GM19351 (cell line): ENCODE measurements around the gene KCNQ1.

Source experiments
- ATAC-seq: cut with Tn5 transposase; IDR thresholded peaks from one replicate; pipeline ENCODE4 v1.9.1; 2021; ENCODE audit warnings: mild to moderate bottlenecking, moderate library complexity; ENCODE audit not compliant: unreplicated experiment

KCNQ1 gene

GRCh38 chr11:2657697-2658284, 213.0 kb downstream of the KCNQ1 start:
- ATAC-seq: no peak

- no peak for ATAC-seq
Measured at GRCh38 chr11:2660357-2660939, 215.6 kb downstream of the KCNQ1 start.

GRCh38 chr11:2661173-2662023, 216.6 kb downstream of the KCNQ1 start:
- ATAC-seq: no peak

- ATAC-seq: no peak
Measured at GRCh38 chr11:2662024-2662312, 217.2 kb downstream of the KCNQ1 start.

GRCh38 chr11:2662430-2663299, 217.9 kb downstream of the KCNQ1 start:
- ATAC-seq: no peak

GRCh38 chr11:2663506-2663905, 218.7 kb downstream of the KCNQ1 start:
- no peak for ATAC-seq

DNA sequence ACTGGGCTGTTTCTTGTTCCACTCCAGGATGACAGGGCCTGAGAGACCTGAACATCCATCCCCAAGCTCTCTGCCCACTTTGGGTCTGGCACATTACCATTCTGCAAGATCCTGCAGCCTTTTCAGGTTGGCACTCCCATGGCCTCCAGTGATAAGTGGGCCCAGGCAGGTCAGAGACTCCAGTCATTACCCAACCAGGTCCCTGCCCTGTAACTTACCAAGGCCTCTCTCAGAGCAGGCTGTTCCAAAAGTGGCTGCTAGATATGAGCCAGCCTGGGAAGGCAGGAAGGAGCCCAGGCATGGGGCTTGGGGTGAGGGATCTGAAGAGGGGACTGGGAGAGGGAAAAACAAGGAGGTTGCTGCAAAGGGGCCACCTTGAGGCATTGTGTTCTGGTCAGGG, 219.1 kb downstream of the KCNQ1 start:
- ATAC-seq: no peak

DNA sequence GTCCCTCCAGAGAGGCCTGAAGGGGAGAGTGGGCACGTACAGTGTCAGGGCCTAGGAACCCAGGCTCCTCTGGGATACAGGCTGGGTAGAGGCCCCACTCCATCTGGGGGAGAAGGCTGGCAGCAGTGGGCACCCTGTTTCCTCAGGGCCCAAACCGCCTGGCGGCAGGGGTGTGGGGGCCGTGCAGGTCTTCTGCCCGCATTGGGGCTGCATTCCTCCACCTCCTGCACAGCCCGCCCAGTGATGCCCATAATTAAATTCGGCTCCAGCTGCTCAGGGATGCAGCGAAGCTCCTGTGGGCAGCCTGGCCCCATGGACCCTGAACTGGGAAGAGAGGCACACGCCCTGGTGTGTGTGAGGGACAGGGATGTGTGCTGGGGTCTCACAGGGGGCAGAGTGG, 219.6 kb downstream of the KCNQ1 start:
- ATAC-seq: no peak

DNA sequence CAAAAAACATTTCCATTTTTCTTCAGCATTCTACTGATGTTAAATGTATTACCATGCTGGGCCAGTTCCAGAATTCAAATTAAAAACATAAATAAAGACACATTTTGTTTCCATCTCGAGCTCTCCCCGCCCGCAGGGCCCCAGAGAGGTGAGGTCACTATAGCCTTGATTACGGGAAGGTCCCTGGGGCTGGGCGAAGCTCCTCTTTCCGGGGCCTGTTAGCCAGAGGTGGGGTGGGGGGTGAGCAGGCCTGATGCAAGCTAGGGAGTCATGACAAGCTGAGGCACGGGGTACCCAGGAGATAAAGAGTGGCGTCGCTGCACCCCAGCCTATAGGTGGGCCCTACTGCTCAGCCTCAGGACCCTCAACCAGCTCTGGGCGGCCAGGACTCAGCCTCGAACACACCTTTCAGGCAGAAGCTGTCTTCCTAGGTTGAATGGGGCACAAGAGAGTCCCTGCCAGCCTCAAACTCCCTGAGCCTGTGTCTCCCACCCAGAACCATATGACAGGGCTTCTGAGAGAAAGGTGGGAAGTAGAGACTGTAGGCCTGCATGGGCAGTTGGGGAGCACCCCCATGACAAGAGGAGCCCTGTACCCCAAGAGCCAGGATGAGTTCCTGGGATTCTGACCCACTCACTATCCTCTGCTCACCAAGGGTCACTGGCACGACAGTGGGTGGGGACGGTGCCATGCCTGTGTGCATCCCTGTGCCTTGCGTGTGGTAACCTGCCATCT, 220.2 kb downstream of the KCNQ1 start:
- no peak for ATAC-seq

GRCh38 chr11:2665526-2666400, 221.0 kb downstream of the KCNQ1 start:
- no peak for ATAC-seq

- ATAC-seq: no peak
Measured at GRCh38 chr11:2666401-2666741, 221.6 kb downstream of the KCNQ1 start.

GRCh38 chr11:2666828-2667570, 222.2 kb downstream of the KCNQ1 start:
- ATAC-seq: no peak

GRCh38 chr11:2667940-2668339, 223.1 kb downstream of the KCNQ1 start:
- ATAC-seq: no peak

GRCh38 chr11:2668876-2669275, 224.1 kb downstream of the KCNQ1 start:
- no peak for ATAC-seq

DNA sequence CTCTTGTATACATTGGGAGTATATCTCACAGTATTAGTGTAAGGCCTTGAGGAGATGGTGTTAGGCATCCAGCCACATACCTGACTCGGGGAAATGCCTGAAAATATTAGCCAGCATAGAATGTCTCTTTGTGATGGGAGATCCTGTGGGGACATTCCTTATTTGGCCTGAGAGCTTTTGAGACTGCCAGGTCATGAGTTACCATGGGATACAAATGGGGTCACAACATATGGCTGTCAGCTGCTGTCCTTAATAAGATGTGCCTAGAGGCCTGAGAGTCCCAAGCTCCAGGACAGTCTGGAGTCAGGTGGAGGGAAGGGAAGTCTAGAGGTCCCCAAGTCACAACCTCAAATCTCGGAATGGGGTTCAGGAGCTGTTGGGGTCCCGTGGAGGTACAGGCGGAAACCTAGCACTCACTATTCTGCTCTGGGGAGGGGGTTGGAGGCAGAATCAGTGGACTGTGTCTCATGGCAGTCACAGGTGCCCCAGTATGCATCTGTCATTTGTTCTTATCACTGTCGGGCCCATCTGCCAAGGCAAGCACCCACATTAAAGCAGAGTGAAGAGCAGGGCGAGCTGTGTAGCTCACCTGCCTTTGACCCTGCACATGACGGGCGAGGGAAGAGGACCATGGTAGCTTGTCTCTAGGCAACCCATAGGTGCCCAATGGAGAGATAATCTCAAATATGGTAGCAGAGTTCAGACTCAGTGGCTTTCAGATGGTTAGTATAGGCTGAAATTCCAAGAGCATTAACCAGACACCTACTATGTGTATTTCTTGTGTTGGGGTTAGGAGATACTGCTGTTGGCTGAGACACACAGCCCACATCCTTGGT, 225.0 kb downstream of the KCNQ1 start:
- ATAC-seq: no peak

- ATAC-seq: no peak
Measured at GRCh38 chr11:2670541-2671100, 225.8 kb downstream of the KCNQ1 start.

- ATAC-seq: no peak
Measured at GRCh38 chr11:2671748-2672147, 226.9 kb downstream of the KCNQ1 start.
